Panc1 (cell line): ENCODE data around the gene FILIP1L.

ENCODE experiments used
- CTCF ChIP-seq: fragments of 450-650 bp; IDR thresholded peaks from 2 replicates; pipeline ENCODE4 v1.5.1; 2017; ENCODE audit warnings: mild to moderate bottlenecking
- POLR2AphosphoS5 ChIP-seq: IDR thresholded peaks from 2 replicates; pipeline ENCODE4 v1.6.1; 2012; ENCODE audit warnings: mild to moderate bottlenecking, low read depth, low read length, moderate library complexity
- REST ChIP-seq, 2 experiments: IDR thresholded peaks; 2 replicates each; pipeline ENCODE4 v1.6.1; 2011 to 2012; ENCODE audit warnings: low read depth in 2 of 2, control low read depth in 1 of 2, low read length in 1 of 2, mild to moderate bottlenecking in 1 of 2, moderate library complexity in 1 of 2; ENCODE audit not compliant: insufficient read depth in 1 of 2
- SIN3A ChIP-seq: IDR thresholded peaks from 2 replicates; pipeline ENCODE4 v1.6.1; 2012; ENCODE audit warnings: low read depth, mild to moderate bottlenecking, low read length, moderate library complexity, borderline replicate concordance; ENCODE audit not compliant: insufficient read depth
- TCF7L2 ChIP-seq: IDR thresholded peaks from 2 replicates; pipeline ENCODE4 v1.6.1; 2011; ENCODE audit warnings: mild to moderate bottlenecking, low read depth, low read length, inconsistent platforms

- TF ChIP-seq CTCF (no peak), SIN3A (no peak), REST (IDR thresholded peaks at IDR 0.05; ENCODE audit: insufficient read depth in 1 of 2, low read depth in 2 of 2, low read length in 1 of 2) (no peak), POLR2AphosphoS5 (no peak), TCF7L2 (no peak)
These were observed 15.6 kb downstream of the FILIP1L start for GRCh38 chr3:100098784-100099070.
